Activated CD8-positive, alpha-beta memory T cell treated with anti-CD3 and anti-CD28 coated beads, Interleukin-2, amount 10 ng/mL, durations not matched to agents 7 days and 5 days (primary cell): ENCODE measurements around the gene GABRG3. TPM values are rescaled to one million over a fixed set of nuclear protein-coding genes. Genes with fewer than 3 reads are reported as not detected.
"Not testable (repeated sequence)": the region's sequence is repeated elsewhere in the genome, so short reads cannot be mapped to it uniquely, and the experiment has no call there.

Source experiments
- ATAC-seq: fragments of 150-1000 bp; cut with Tn5 transposase; one replicate; pipeline ENCODE4 v1.10.0; 2021; ENCODE audit warnings: moderate library complexity
- CTCF ChIA-PET: fragments of 350-600 bp; sonication (Branson Sonifier 250); formaldehyde crosslinking; loops from one replicate; lab custom pipeline; 2021; ENCODE audit warnings: antibody characterized with exemption; lab: Charles Lee
- DNase-seq: peaks from one replicate; pipeline ENCODE4 v3.0.0-alpha.2; 2020
- H3K27ac Mint-ChIP-seq: one replicate; pipeline ENCODE4 v1.8.0; 2021; ENCODE audit warnings: mild to moderate bottlenecking, mixed read lengths
- H3K27me3 Mint-ChIP-seq: one replicate; pipeline ENCODE4 v1.8.0; 2021; ENCODE audit warnings: mixed read lengths
- H3K36me3 Mint-ChIP-seq: one replicate; pipeline ENCODE4 v1.8.0; 2021; ENCODE audit warnings: mild to moderate bottlenecking, mixed read lengths
- H3K4me1 Mint-ChIP-seq: one replicate; pipeline ENCODE4 v1.8.0; 2021; ENCODE audit warnings: mixed read lengths
- H3K4me3 Mint-ChIP-seq: one replicate; pipeline ENCODE4 v1.8.0; 2021; ENCODE audit warnings: mild to moderate bottlenecking, moderate library complexity, mixed read lengths
- H3K9me3 Mint-ChIP-seq: one replicate; pipeline ENCODE4 v1.8.0; 2022; ENCODE audit warnings: low read depth, mixed read lengths
- total RNA-seq, 2 experiments: library from RNA; stranded (reverse); gene quantifications; one replicate each; pipeline ENCODE4 v1.2.3, GENCODE V29; 2021

Gene GABRG3
- total RNA-seq, 2 experiments from 2014 or later: not detected

- ATAC-seq (no peak), DNase-seq (no peak)
- Mint-ChIP-seq H3K36me3 (no peaks in the 10 kb centered on the region), H3K27me3 (no peaks in the 10 kb centered on the region), H3K27ac (no peak overlapping the region), H3K4me3 (no peak overlapping the region), H3K4me1 (no peaks in the 10 kb centered on the region), H3K9me3 (peaks cover 10% of the 10 kb centered on the region)
- CTCF ChIA-PET: no interaction called here
These were observed 370.9 kb downstream of the GABRG3 start for GRCh38 chr15:27341780-27342343.

- no peaks in the 10 kb centered on the region for H3K4me1 Mint-ChIP-seq
- DNase-seq: no peak
- CTCF ChIA-PET: no interaction called here
- H3K9me3 Mint-ChIP-seq: peaks cover 10% of the 10 kb centered on the region
- no peak overlapping the region for H3K4me3 Mint-ChIP-seq
- no peaks in the 10 kb centered on the region for H3K27me3 Mint-ChIP-seq
- H3K36me3 Mint-ChIP-seq: no peaks in the 10 kb centered on the region
- no peak for ATAC-seq
- H3K27ac Mint-ChIP-seq: no peak overlapping the region
These were observed 372.0 kb downstream of the GABRG3 start for GRCh38 chr15:27342991-27343390.

GRCh38 chr15:27352136-27352535 lies 381.2 kb downstream of the GABRG3 start:
- H3K9me3 Mint-ChIP-seq: peaks cover 6% of the 10 kb centered on the region

GRCh38 chr15:27353856-27354255 lies 382.9 kb downstream of the GABRG3 start:
- DNase-seq (no peak), ATAC-seq (no peak)
- Mint-ChIP-seq H3K4me3 (no peak overlapping the region), H3K36me3 (no peaks in the 10 kb centered on the region), H3K27me3 (no peaks in the 10 kb centered on the region), H3K4me1 (no peaks in the 10 kb centered on the region), H3K9me3 (peaks cover 5% of the 10 kb centered on the region), H3K27ac (no peak overlapping the region)
- CTCF ChIA-PET: no interaction called here

More at GRCh38 chr15:27352136-27352535, 381.2 kb downstream of the GABRG3 start:
- no peak overlapping the region for H3K4me3 Mint-ChIP-seq
- H3K4me1 Mint-ChIP-seq: no peaks in the 10 kb centered on the region
- no peak overlapping the region for H3K27ac Mint-ChIP-seq
- no peaks in the 10 kb centered on the region for H3K36me3 Mint-ChIP-seq
- CTCF ChIA-PET: no interaction called here
- no peaks in the 10 kb centered on the region for H3K27me3 Mint-ChIP-seq
- DNase-seq: no peak
- no peak for ATAC-seq

- CTCF ChIA-PET: interaction anchor here (0.8 to 1.2 kb wide), 2 partner anchors 11 to 468 kb away, joined by 3 to 4 read pairs; no protein-coding TSS in a partner anchor
- no peaks in the 10 kb centered on the region for H3K27me3 Mint-ChIP-seq
- DNase-seq: no peak
- H3K4me1 Mint-ChIP-seq: no peaks in the 10 kb centered on the region
- no peaks in the 10 kb centered on the region for H3K36me3 Mint-ChIP-seq
- H3K9me3 Mint-ChIP-seq: peaks cover 3% of the 10 kb centered on the region
- no peak overlapping the region for H3K4me3 Mint-ChIP-seq
- ATAC-seq: no peak
- H3K27ac Mint-ChIP-seq: no peak overlapping the region
These were observed 387.9 kb downstream of the GABRG3 start for GRCh38 chr15:27358751-27359434.

GRCh38 chr15:27359586-27359985 lies 388.6 kb downstream of the GABRG3 start:
- H3K27me3 Mint-ChIP-seq: no peaks in the 10 kb centered on the region
- ATAC-seq (no peak), DNase-seq (no peak)
- H3K4me3 Mint-ChIP-seq: no peak overlapping the region
- no peaks in the 10 kb centered on the region for H3K36me3 Mint-ChIP-seq
- CTCF ChIA-PET: interaction anchor here (0.8 kb wide), 1 partner anchor 10 kb away, joined by 3 read pairs; no protein-coding TSS in a partner anchor
- peaks cover 6% of the 10 kb centered on the region for H3K9me3 Mint-ChIP-seq
- H3K4me1 Mint-ChIP-seq: no peaks in the 10 kb centered on the region
- H3K27ac Mint-ChIP-seq: no peak overlapping the region

- H3K27me3 Mint-ChIP-seq: no peaks in the 10 kb centered on the region
- CTCF ChIA-PET: no interaction called here
- H3K27ac Mint-ChIP-seq: no peak overlapping the region
- H3K9me3 Mint-ChIP-seq: peaks cover 6% of the 10 kb centered on the region
- ATAC-seq: no peak
- H3K4me1 Mint-ChIP-seq: no peaks in the 10 kb centered on the region
- H3K36me3 Mint-ChIP-seq: no peaks in the 10 kb centered on the region
- DNase-seq: no peak
- no peak overlapping the region for H3K4me3 Mint-ChIP-seq
These were observed 389.3 kb downstream of the GABRG3 start for GRCh38 chr15:27360316-27360715.

GRCh38 chr15:27361438-27361837 lies 390.5 kb downstream of the GABRG3 start:
- DNase-seq (no peak), ATAC-seq (no peak)
- CTCF ChIA-PET: no interaction called here
- peaks cover 6% of the 10 kb centered on the region for H3K9me3 Mint-ChIP-seq
- H3K27me3 Mint-ChIP-seq: no peaks in the 10 kb centered on the region
- H3K27ac Mint-ChIP-seq: no peak overlapping the region
- H3K4me3 Mint-ChIP-seq: no peak overlapping the region
- no peaks in the 10 kb centered on the region for H3K36me3 Mint-ChIP-seq
- H3K4me1 Mint-ChIP-seq: no peaks in the 10 kb centered on the region

- ATAC-seq: no peak
- H3K9me3 Mint-ChIP-seq: peaks cover 8% of the 10 kb centered on the region
- no peak for DNase-seq
- no peak overlapping the region for H3K4me3 Mint-ChIP-seq
- H3K27me3 Mint-ChIP-seq: no peaks in the 10 kb centered on the region
- no peak overlapping the region for H3K27ac Mint-ChIP-seq
- CTCF ChIA-PET: no interaction called here
- H3K4me1 Mint-ChIP-seq: no peaks in the 10 kb centered on the region
- no peaks in the 10 kb centered on the region for H3K36me3 Mint-ChIP-seq
These were observed 394.5 kb downstream of the GABRG3 start for GRCh38 chr15:27365456-27365855.

- DNase-seq, H3K27ac Mint-ChIP-seq, H3K4me3 Mint-ChIP-seq, H3K4me1 Mint-ChIP-seq, ATAC-seq, H3K36me3 Mint-ChIP-seq, CTCF ChIA-PET, H3K9me3 Mint-ChIP-seq, H3K27me3 Mint-ChIP-seq: not testable (repeated sequence)
These were observed 406.4 kb downstream of the GABRG3 start for GRCh38 chr15:27377391-27377790.

GRCh38 chr15:27382361-27383025 lies 411.5 kb downstream of the GABRG3 start:
- Mint-ChIP-seq H3K4me3 (no peak overlapping the region), H3K9me3 (peaks cover 7% of the 10 kb centered on the region), H3K27me3 (no peaks in the 10 kb centered on the region), H3K27ac (no peak overlapping the region), H3K36me3 (no peaks in the 10 kb centered on the region), H3K4me1 (no peaks in the 10 kb centered on the region)
- DNase-seq (no peak), ATAC-seq (no peak)
- CTCF ChIA-PET: no interaction called here

- Mint-ChIP-seq H3K27ac (no peak overlapping the region), H3K4me1 (no peaks in the 10 kb centered on the region), H3K36me3 (no peaks in the 10 kb centered on the region), H3K4me3 (no peak overlapping the region), H3K9me3 (peaks cover 7% of the 10 kb centered on the region), H3K27me3 (no peaks in the 10 kb centered on the region)
- CTCF ChIA-PET: no interaction called here
- ATAC-seq (no peak), DNase-seq (no peak)
These were observed 412.7 kb downstream of the GABRG3 start for GRCh38 chr15:27383726-27384125.

- no peak overlapping the region for H3K27ac Mint-ChIP-seq
- CTCF ChIA-PET: no interaction called here
These were observed 421.2 kb downstream of the GABRG3 start for GRCh38 chr15:27392163-27392562.

GRCh38 chr15:27396521-27396920 lies 425.5 kb downstream of the GABRG3 start:
- Mint-ChIP-seq H3K9me3 (peaks cover 17% of the 10 kb centered on the region), H3K4me1 (no peaks in the 10 kb centered on the region), H3K27me3 (no peaks in the 10 kb centered on the region), H3K36me3 (no peaks in the 10 kb centered on the region), H3K27ac (no peak overlapping the region), H3K4me3 (no peak overlapping the region)
- no peak for ATAC-seq
- CTCF ChIA-PET: no interaction called here
- DNase-seq: no peak

More at GRCh38 chr15:27392163-27392562, 421.2 kb downstream of the GABRG3 start:
- Mint-ChIP-seq H3K4me1 (no peaks in the 10 kb centered on the region), H3K9me3 (peaks cover 9% of the 10 kb centered on the region), H3K36me3 (no peaks in the 10 kb centered on the region), H3K27me3 (no peaks in the 10 kb centered on the region), H3K4me3 (no peak overlapping the region)
- no peak for DNase-seq
- ATAC-seq: no peak
